ENCODE measurements around the gene GATAD2A.

DNA sequence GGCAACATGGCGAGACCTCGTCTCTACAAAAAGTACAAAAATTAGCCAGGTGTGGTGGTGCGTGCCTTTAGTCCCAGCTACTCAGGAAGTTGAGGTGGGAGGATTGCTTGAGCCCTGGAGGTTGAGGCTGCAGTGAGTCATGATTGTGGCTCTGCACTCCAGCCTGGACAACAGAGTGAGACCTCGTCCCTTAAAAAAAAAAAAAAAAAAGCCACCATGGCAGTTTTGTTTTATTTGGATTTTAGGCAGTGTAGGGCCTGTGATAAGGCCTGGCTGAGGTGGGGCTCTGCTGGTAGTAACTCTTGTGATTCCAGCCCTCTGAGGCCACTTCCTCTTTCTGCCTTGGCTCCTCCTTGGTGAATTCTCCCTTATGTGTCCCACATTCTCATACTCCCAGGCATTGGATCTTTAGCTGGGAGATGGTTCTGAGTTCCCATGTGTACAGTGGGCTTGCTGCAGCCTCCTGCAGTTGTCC is 39.2 kb downstream of the GATAD2A start:
- no peak for TF ChIP-seq EZH2 (IDR thresholded peaks at IDR 0.05; ENCODE audit: low read depth, low read length, severe bottlenecking)
- TF ChIP-seq CHD2 (IDR thresholded peaks at IDR 0.05; ENCODE audit: low read length), result no peak
- TF ChIP-seq, protein P1, sequence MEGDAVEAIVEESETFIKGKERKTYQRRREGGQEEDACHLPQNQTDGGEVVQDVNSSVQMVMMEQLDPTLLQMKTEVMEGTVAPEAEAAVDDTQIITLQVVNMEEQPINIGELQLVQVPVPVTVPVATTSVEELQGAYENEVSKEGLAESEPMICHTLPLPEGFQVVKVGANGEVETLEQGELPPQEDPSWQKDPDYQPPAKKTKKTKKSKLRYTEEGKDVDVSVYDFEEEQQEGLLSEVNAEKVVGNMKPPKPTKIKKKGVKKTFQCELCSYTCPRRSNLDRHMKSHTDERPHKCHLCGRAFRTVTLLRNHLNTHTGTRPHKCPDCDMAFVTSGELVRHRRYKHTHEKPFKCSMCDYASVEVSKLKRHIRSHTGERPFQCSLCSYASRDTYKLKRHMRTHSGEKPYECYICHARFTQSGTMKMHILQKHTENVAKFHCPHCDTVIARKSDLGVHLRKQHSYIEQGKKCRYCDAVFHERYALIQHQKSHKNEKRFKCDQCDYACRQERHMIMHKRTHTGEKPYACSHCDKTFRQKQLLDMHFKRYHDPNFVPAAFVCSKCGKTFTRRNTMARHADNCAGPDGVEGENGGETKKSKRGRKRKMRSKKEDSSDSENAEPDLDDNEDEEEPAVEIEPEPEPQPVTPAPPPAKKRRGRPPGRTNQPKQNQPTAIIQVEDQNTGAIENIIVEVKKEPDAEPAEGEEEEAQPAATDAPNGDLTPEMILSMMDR (IDR thresholded peaks at IDR 0.05; ENCODE audit: control extremely low read depth in 1 of 3, insufficient read depth in 1 of 3, low read depth in 1 of 3, low read length in 3 of 3), result no peak
- no peak for TF ChIP-seq BACH1 (IDR thresholded peaks at IDR 0.05; ENCODE audit: low read length)
- no peak for TF ChIP-seq RNF2 (IDR thresholded peaks at IDR 0.05; ENCODE audit: borderline replicate concordance, low read depth, low read length, missing control alignments, poor library complexity, severe bottlenecking)
- no peak for TF ChIP-seq SUZ12 (IDR thresholded peaks at IDR 0.05; ENCODE audit: low read length)
- no peak for TF ChIP-seq SP2 (IDR thresholded peaks at IDR 0.05; ENCODE audit: low read length)
- no peak for TF ChIP-seq GABPA (IDR thresholded peaks at IDR 0.05; ENCODE audit: borderline replicate concordance, insufficient read depth, low read length)
- TF ChIP-seq POLR2A (IDR thresholded peaks at IDR 0.05; ENCODE audit: control extremely low read depth in 1 of 2, low read depth in 2 of 2, low read length in 2 of 2), result no peak
- TF ChIP-seq SIN3A (conservative IDR thresholded peaks at IDR 0.05 in 1 of 2, IDR thresholded peaks at IDR 0.05 in 1 of 2; ENCODE audit: low read depth in 1 of 2, low read length in 2 of 2), result no peak
- TF ChIP-seq SP1 (IDR thresholded peaks at IDR 0.05; ENCODE audit: low read depth, low read length), result no peak
- no peak for TF ChIP-seq POU5F1 (IDR thresholded peaks at IDR 0.05; ENCODE audit: low read depth, low read length)

Data from H1 (cell line).